ENCODE results near the gene RNF151. TPM values are rescaled to one million over a fixed set of nuclear protein-coding genes. Genes with fewer than 3 reads are reported as not detected.
"Not testable (repeated sequence)": the region's sequence is repeated elsewhere in the genome, so short reads cannot be mapped to it uniquely, and the experiment has no call there.

RNF151 gene
- total and polyA plus RNA-seq, 3 experiments from 2014 or later = not detected

DNA sequence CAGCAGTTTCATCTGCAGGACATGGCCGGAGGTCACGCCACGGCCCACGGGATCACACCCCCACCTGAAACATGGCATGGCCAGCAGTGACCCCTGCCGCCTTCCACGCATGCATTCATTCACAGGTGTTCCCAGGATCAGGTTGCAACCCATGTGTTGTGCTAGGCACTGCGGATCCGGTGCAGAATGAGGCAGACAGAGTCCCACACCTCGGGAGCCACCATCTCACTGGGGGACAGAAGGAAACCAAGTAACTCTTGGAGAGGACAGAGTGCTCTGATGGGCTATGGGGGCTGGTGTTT is 19.3 kb upstream of the RNF151 start:
- Histone ChIP-seq H3K4me3 (ENCODE audit: low read length) (no peak overlapping the region), H3K27me3 (ENCODE audit: insufficient read depth, low read length, poor library complexity, severe bottlenecking) (no peaks in the 10 kb centered on the region), H3K4me1 (ENCODE audit: insufficient read depth, low read length) (peaks cover 5% of the 10 kb centered on the region), H3K27ac (ENCODE audit: low read depth, low read length) (no peak overlapping the region), H3K9me3 (ENCODE audit: low read length) (no peaks in the 10 kb centered on the region), H3K36me3 (ENCODE audit: insufficient read depth, low read length) (no peaks in the 10 kb centered on the region)
- Mint-ChIP-seq H3K9me3 (no peaks in the 10 kb centered on the region), H3K4me1 (peaks cover 1 to 12% (median 5%) of the 10 kb centered on the region in 3 donors), H3K27ac (no peak overlapping the region), H3K4me3 (no peak overlapping the region), H3K27me3 (no peaks in the 10 kb centered on the region), H3K36me3 (peaks cover 0 to 4% (median 0%) of the 10 kb centered on the region in 3 donors)
- ChIA-PET CTCF (interaction anchor here (2.2 kb wide), 1 partner anchor 11 kb away, joined by 7 read pairs; the partner anchor contains the start of gene NDUFB10), POLR2A (no interaction called here)
- DNase-seq = no peak

DNA sequence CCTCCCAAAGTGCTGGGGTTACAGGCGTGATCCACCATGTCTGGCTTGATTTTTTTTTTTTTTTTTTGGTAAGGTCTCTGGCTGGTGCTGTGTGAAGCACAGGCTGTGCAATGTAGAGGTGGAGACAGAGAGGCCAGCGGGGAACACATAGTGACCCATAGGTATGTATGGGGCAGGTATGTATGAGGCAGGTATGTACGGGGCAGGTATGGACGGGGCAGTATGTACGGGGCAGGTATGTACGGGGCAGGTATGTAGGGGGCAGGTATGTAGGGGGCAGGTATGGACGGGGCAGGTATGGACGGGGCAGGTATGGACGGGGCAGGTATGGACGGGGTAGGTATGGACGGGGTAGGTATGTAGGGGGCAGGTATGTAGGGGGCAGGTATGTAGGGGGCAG is 17.1 kb upstream of the RNF151 start:
- H3K27ac Mint-ChIP-seq = no peak overlapping the region
- no peak overlapping the region for H3K4me3 Mint-ChIP-seq
- Histone ChIP-seq H3K4me1 (ENCODE audit: insufficient read depth, low read length) (no peaks in the 10 kb centered on the region), H3K36me3 (ENCODE audit: insufficient read depth, low read length) (no peaks in the 10 kb centered on the region), H3K9me3 (ENCODE audit: low read length) (no peaks in the 10 kb centered on the region), H3K27me3 (ENCODE audit: insufficient read depth, low read length, poor library complexity, severe bottlenecking) (no peaks in the 10 kb centered on the region), H3K27ac (ENCODE audit: low read depth, low read length) (no peak overlapping the region), H3K4me3 (ENCODE audit: low read length) (no peak overlapping the region)
- no peaks in the 10 kb centered on the region for H3K27me3 Mint-ChIP-seq
- CTCF ChIA-PET = no interaction called here
- no peaks in the 10 kb centered on the region for H3K36me3 Mint-ChIP-seq
- H3K4me1 Mint-ChIP-seq = peaks cover 0 to under 1% (median 0%) of the 10 kb centered on the region in 3 donors
- no peaks in the 10 kb centered on the region for H3K9me3 Mint-ChIP-seq
- no peak for DNase-seq
- POLR2A ChIA-PET = interaction anchor here (0.7 kb wide), 1 partner anchor 165 kb away, joined by 5 read pairs; no protein-coding TSS in a partner anchor

DNA sequence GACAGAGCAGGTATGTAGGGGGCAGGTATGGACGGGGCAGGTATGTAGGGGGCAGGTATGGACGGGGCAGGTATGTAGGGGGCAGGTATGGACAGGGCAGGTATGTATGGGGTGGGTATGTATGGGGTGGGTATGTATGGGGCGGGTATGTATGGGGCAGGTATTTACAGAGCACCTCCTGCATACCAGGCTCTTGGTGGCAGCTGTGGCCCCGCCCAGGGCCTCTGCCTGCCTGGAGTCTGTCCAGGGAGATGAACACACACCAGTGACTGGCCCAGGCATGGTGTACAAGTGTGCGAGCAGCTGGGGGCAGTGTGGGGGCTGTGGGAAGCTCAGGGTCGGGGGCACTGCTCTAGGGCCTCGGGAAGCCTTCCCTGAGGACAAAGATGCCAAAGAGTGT is 16.6 kb upstream of the RNF151 start:
- Mint-ChIP-seq H3K27me3 (no peaks in the 10 kb centered on the region), H3K4me1 (no peaks in the 10 kb centered on the region), H3K4me3 (no peak overlapping the region), H3K9me3 (no peaks in the 10 kb centered on the region), H3K27ac (no peak overlapping the region), H3K36me3 (no peaks in the 10 kb centered on the region)
- ChIA-PET POLR2A (no interaction called here), CTCF (no interaction called here)
- Histone ChIP-seq H3K4me1 (ENCODE audit: insufficient read depth, low read length) (no peaks in the 10 kb centered on the region), H3K27ac (ENCODE audit: low read depth, low read length) (no peak overlapping the region), H3K27me3 (ENCODE audit: insufficient read depth, low read length, poor library complexity, severe bottlenecking) (no peaks in the 10 kb centered on the region), H3K9me3 (ENCODE audit: low read length) (no peaks in the 10 kb centered on the region), H3K4me3 (ENCODE audit: low read length) (no peak overlapping the region), H3K36me3 (ENCODE audit: insufficient read depth, low read length) (no peaks in the 10 kb centered on the region)
- DNase-seq = no peak

DNA sequence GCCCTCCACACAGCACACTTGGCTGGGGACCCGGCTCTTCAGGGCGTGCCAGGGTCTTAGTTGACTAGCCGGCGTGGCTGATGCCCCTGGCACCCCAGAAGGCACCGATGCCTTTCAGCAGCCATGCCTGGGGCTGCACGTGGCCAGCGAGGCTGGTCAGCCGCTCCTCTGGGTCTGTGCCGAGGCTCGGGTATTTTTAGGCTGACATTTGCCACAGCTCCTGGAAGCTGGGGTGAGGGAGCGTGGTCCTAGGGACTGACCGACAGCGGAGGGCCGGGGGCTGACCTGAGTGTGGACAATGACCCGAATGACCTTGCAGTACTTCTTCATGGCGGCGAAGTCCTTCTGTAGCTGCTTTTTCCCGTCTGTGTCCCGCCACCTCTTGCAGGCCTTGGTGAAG is 16.1 kb upstream of the RNF151 start:
- ChIA-PET POLR2A (no interaction called here), CTCF (no interaction called here)
- Histone ChIP-seq H3K27me3 (ENCODE audit: insufficient read depth, low read length, poor library complexity, severe bottlenecking) (no peaks in the 10 kb centered on the region), H3K4me3 (ENCODE audit: low read length) (no peak overlapping the region), H3K27ac (ENCODE audit: low read depth, low read length) (no peak overlapping the region), H3K4me1 (ENCODE audit: insufficient read depth, low read length) (no peaks in the 10 kb centered on the region), H3K9me3 (ENCODE audit: low read length) (no peaks in the 10 kb centered on the region), H3K36me3 (ENCODE audit: insufficient read depth, low read length) (no peaks in the 10 kb centered on the region)
- H3K27me3 Mint-ChIP-seq = no peaks in the 10 kb centered on the region
- H3K9me3 Mint-ChIP-seq = no peaks in the 10 kb centered on the region
- DNase-seq = no peak
- no peaks in the 10 kb centered on the region for H3K4me1 Mint-ChIP-seq
- H3K27ac Mint-ChIP-seq = no peak overlapping the region
- H3K36me3 Mint-ChIP-seq = no peaks in the 10 kb centered on the region
- no peak overlapping the region for H3K4me3 Mint-ChIP-seq

DNA sequence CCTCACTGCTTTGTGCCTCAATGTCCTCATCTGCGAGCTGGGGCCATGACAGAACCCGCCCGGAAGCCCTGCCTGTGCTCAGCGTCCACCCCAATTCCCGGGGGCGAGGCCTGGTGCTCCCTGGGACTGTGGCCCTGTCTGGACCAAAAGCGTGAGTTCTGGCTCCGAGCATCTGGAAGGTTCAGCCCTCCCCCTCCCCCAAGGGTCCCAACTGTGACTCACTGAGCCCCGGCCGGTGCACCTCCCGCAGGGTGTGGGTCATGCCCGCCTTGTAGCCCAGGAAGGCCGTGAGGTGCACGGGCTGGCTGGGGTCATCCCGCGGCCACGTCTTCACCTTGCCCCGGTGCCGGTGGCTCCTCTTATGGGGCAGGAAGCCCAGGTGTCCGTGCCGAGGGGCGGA is 12.9 kb upstream of the RNF151 start:
- no peak overlapping the region for H3K27ac Mint-ChIP-seq
- no peaks in the 10 kb centered on the region for H3K4me1 Mint-ChIP-seq
- Histone ChIP-seq H3K4me1 (ENCODE audit: insufficient read depth, low read length) (peaks cover under 1% of the 10 kb centered on the region), H3K36me3 (ENCODE audit: insufficient read depth, low read length) (no peaks in the 10 kb centered on the region), H3K4me3 (ENCODE audit: low read length) (no peak overlapping the region), H3K27ac (ENCODE audit: low read depth, low read length) (no peak overlapping the region), H3K9me3 (ENCODE audit: low read length) (no peaks in the 10 kb centered on the region), H3K27me3 (ENCODE audit: insufficient read depth, low read length, poor library complexity, severe bottlenecking) (no peaks in the 10 kb centered on the region)
- no peaks in the 10 kb centered on the region for H3K9me3 Mint-ChIP-seq
- no peak overlapping the region for H3K4me3 Mint-ChIP-seq
- CTCF ChIA-PET = no interaction called here
- POLR2A ChIA-PET = no interaction called here
- no peak for DNase-seq
- H3K27me3 Mint-ChIP-seq = no peaks in the 10 kb centered on the region
- H3K36me3 Mint-ChIP-seq = no peaks in the 10 kb centered on the region

DNA sequence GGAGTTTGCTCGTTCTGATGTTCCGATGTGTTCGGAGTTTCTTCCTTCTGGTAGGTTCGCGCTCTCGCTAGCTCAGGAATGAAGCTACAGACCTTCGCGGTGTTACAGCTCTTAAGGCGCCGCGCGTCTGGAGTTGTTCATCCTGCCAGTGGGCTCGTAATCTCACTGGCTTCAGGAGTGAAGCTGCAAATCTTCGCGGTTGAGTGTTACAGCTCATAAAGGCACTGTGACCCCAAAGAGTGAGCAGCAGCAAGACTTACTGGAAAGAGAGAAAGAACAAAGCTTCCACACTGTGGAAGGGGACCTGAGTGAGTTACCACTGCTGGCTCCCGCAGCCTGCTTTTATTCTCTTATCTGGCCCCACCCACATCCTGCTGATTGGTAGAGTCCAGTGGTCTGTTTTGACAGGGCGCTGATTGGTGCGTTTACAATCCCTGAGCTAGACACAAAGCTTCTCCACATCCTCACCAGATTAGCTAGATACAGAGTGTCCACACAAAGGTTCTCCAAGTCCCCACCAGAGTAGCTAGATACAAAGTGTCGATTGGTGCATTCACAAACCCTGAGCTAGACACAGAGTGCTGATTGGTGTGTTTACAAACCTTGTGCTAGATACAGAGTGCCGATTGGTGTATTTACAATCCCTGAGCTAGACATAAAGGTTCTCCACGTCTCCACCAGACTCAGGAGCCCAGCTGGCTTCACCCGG is 9.1 kb upstream of the RNF151 start:
- not testable (repeated sequence) for H3K9me3 Mint-ChIP-seq; H3K27ac ChIP-seq (ENCODE audit: low read depth, low read length); H3K4me3 ChIP-seq (ENCODE audit: low read length); H3K27me3 Mint-ChIP-seq; H3K9me3 ChIP-seq (ENCODE audit: low read length); H3K27me3 ChIP-seq (ENCODE audit: insufficient read depth, low read length, poor library complexity, severe bottlenecking); DNase-seq
- H3K27ac Mint-ChIP-seq = peak overlapping the region in 1 of 8 donors; percentile 38
- CTCF ChIA-PET = interaction anchor here (1.1 to 2.6 kb wide), 3 partner anchors 11 to 29 kb away, joined by 3 to 7 read pairs (median 6); partner anchors contain the start of gene MSRB1
- peaks cover 0 to 25% (median 6%) of the 10 kb centered on the region in 3 donors for H3K36me3 Mint-ChIP-seq
- H3K4me1 Mint-ChIP-seq = peaks cover 23 to 32% (median 27%) of the 10 kb centered on the region in 3 donors
- H3K36me3 ChIP-seq (ENCODE audit: insufficient read depth, low read length) = peaks cover 13% of the 10 kb centered on the region
- H3K4me1 ChIP-seq (ENCODE audit: insufficient read depth, low read length) = peaks cover 33% of the 10 kb centered on the region
- peak overlapping the region in 1 of 7 donors; percentile 18 for H3K4me3 Mint-ChIP-seq
- POLR2A ChIA-PET = interaction anchor here (0.7 kb wide), 1 partner anchor 175 kb away, joined by 5 read pairs; the partner anchor contains the start of gene NUBP2

DNA sequence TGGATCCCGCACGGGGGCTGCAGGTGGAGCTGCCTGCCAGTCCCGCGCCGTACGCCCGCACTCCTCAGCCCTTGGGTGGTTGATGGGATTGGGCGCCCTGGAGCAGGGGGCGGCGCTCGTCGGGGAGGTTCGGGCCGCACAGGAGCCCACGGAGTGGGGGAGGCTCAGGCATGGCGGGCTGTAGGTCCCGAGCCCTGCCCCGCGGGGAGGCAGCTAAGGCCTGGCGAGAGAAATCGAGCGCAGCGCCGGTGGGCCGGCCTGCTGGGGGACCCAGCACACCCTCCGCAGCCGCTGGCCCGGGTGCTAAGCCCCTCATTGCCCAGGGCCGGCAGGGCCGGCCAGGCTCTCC is 8.5 kb upstream of the RNF151 start:
- H3K27ac Mint-ChIP-seq; H3K27ac ChIP-seq (ENCODE audit: low read depth, low read length); H3K27me3 ChIP-seq (ENCODE audit: insufficient read depth, low read length, poor library complexity, severe bottlenecking); H3K9me3 ChIP-seq (ENCODE audit: low read length); H3K9me3 Mint-ChIP-seq; H3K27me3 Mint-ChIP-seq; DNase-seq; H3K4me3 ChIP-seq (ENCODE audit: low read length): not testable (repeated sequence)
- Mint-ChIP-seq H3K4me3 (peak overlapping the region in 1 of 7 donors; percentile 18), H3K36me3 (peaks cover 0 to 30% (median 6%) of the 10 kb centered on the region in 3 donors), H3K4me1 (peaks cover 27 to 38% (median 32%) of the 10 kb centered on the region in 3 donors)
- CTCF ChIA-PET = interaction anchor here (1.1 to 2.6 kb wide), 3 partner anchors 12 to 29 kb away, joined by 3 to 7 read pairs (median 6); partner anchors contain the start of gene MSRB1
- Histone ChIP-seq H3K4me1 (ENCODE audit: insufficient read depth, low read length) (peaks cover 38% of the 10 kb centered on the region), H3K36me3 (ENCODE audit: insufficient read depth, low read length) (peaks cover 18% of the 10 kb centered on the region)
- POLR2A ChIA-PET = interaction anchor here (0.8 kb wide), 1 partner anchor 14 kb away, joined by 4 read pairs; the partner anchor contains the start of gene TBL3

DNA sequence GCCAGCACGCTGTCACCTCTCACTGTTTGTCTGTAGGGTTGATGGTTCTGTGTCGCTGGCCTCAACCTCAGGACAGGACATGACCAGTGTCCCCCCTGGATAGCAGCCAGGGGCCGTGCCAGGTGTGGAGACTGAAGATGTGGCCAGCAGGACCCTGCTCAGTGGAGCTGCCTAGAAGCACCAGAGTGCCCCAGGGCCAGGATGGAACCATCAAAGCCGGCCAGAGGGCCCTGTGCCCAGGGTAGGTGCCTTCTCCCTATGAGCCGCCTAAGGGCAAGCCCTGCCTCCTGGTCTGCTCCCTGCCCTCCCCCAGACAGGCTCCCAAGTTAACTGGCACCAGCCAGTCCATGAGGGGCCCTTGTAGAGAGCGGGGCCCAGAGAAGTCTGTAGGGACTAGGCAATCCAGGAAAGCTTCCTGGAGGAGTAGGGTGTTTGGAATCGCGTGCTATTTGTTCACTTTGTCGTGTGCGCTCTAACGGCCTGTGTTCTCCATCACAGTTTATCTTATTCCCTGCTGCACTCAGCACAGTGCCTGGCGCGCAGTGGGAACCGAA is 7.9 kb upstream of the RNF151 start:
- Histone ChIP-seq H3K4me3 (ENCODE audit: low read length) (peak overlapping the region; percentile 78), H3K4me1 (ENCODE audit: insufficient read depth, low read length) (peaks cover 44% of the 10 kb centered on the region), H3K9me3 (ENCODE audit: low read length) (no peaks in the 10 kb centered on the region), H3K27ac (ENCODE audit: low read depth, low read length) (peak overlapping the region; percentile 73), H3K36me3 (ENCODE audit: insufficient read depth, low read length) (peaks cover 22% of the 10 kb centered on the region), H3K27me3 (ENCODE audit: insufficient read depth, low read length, poor library complexity, severe bottlenecking) (no peaks in the 10 kb centered on the region)
- Mint-ChIP-seq H3K27ac (peak overlapping the region in 4 of 8 donors; percentile 68 to 98 (median 80)), H3K4me1 (peaks cover 34 to 44% (median 39%) of the 10 kb centered on the region in 3 donors), H3K9me3 (no peaks in the 10 kb centered on the region), H3K36me3 (peaks cover 0 to 37% (median 8%) of the 10 kb centered on the region in 3 donors), H3K27me3 (peaks cover 0 to 1% of the 10 kb centered on the region in 2 donors), H3K4me3 (peak overlapping the region in 6 of 7 donors; percentile 78 to 91 (median 88))
- no peak for DNase-seq
- ChIA-PET CTCF (interaction anchor here (1.0 to 2.6 kb wide), 4 partner anchors 12 to 45 kb away, joined by 4 to 7 read pairs (median 6); partner anchors contain the start of genes MSRB1 and TBL3), POLR2A (interaction anchor here (0.8 kb wide), 1 partner anchor 13 kb away, joined by 4 read pairs; the partner anchor contains the start of gene TBL3)

Data from CD8-positive, alpha-beta memory T cell (primary cell).